GM12878 (cell line): ENCODE data around the gene LPCAT4. TPM values are rescaled to one million over a fixed set of nuclear protein-coding genes. Genes with fewer than 3 reads are reported as not detected.

ENCODE experiments used
- ATAC-seq: fragments of 200-7000 bp; cut with Tn5 transposase; 3 replicates; pipeline ENCODE4 v1.9.1; 2020; ENCODE audit warnings: mild to moderate bottlenecking, moderate library complexity
- BruUV-seq: library from RNA; stranded (reverse); fragments of 400-500 nt; replicated peaks from 2 replicates; lab custom pipeline; 2021; lab: Mats Ljungman, UMichigan
- CTCF ChIA-PET: fragments of 300-600 bp; sonication (Branson Sonifier 250); formaldehyde crosslinking; extraction: SDS; loops from one replicate; lab custom pipeline; 2021; ENCODE audit warnings: inconsistent platforms; lab: Yijun Ruan, JAX
- POLR2A ChIA-PET: fragments of 350-600 bp; formaldehyde crosslinking; extraction: SDS; loops from one replicate; lab custom pipeline; 2021; ENCODE audit warnings: inconsistent platforms; lab: Charles Lee
- RAD21 ChIA-PET: fragments of 300-600 bp; sonication (Branson Sonifier 250); formaldehyde crosslinking; loops from one replicate; lab custom pipeline; 2023; ENCODE audit warnings: antibody characterized with exemption; ENCODE audit not compliant: unreplicated experiment; lab: Charles Lee
- SMC1A ChIA-PET: fragments of 300-600 bp; sonication (Branson Sonifier 250); formaldehyde crosslinking; loops from one replicate; lab custom pipeline; 2023; ENCODE audit not compliant: unreplicated experiment, uncharacterized antibody; lab: Charles Lee
- DNase-seq: peaks from one replicate; pipeline ENCODE4 v3.0.0-alpha.2; 2011; ENCODE audit warnings: low read depth, low spot score
- FAIRE-seq: peaks from 3 replicates; lab custom pipeline; 2011; peaks lifted over from hg19 to GRCh38; lab: Jason Lieb, UNC
- H2AFZ ChIP-seq: 2 replicates; pipeline ENCODE4 v1.6.0; 2011; ENCODE audit warnings: low read depth, low read length, control low read depth; ENCODE audit not compliant: control insufficient read depth
- H3K27ac ChIP-seq: 2 replicates; pipeline ENCODE4 v1.5.1; 2011; ENCODE audit warnings: control low read depth; ENCODE audit not compliant: control insufficient read depth, insufficient read depth
- H3K27me3 ChIP-seq, 2 experiments: replicated peaks in 1 of 2; 2 replicates each; pipeline versions ENCODE4 v1.6.0 to v1.6.1; 2011; ENCODE audit warnings: low read length in 1 of 2; ENCODE audit not compliant: control insufficient read depth in 2 of 2, insufficient read depth in 2 of 2
- H3K36me3 ChIP-seq, 2 experiments: 2 replicates each; pipeline ENCODE4 v1.5.1; 2011; ENCODE audit warnings: low read length in 1 of 2; ENCODE audit not compliant: control insufficient read depth in 2 of 2, insufficient read depth in 2 of 2
- H3K4me1 ChIP-seq: 2 replicates; pipeline ENCODE4 v1.6.1; 2011; ENCODE audit warnings: mild to moderate bottlenecking, low read length, moderate library complexity, mixed read lengths; ENCODE audit not compliant: control insufficient read depth, insufficient read depth
- H3K4me2 ChIP-seq: 2 replicates; pipeline ENCODE4 v1.6.0; 2011; ENCODE audit warnings: control low read depth; ENCODE audit not compliant: control insufficient read depth, insufficient read depth
- H3K4me3 ChIP-seq: fragments of 200-600 bp; sonication (generic); 2 replicates; pipeline ENCODE4 v1.5.1; 2016
- H3K79me2 ChIP-seq: 2 replicates; pipeline ENCODE4 v1.6.0; 2011; ENCODE audit warnings: low read length; ENCODE audit not compliant: control insufficient read depth, insufficient read depth
- H3K9ac ChIP-seq: 2 replicates; pipeline ENCODE4 v1.8.0; 2011; ENCODE audit warnings: low read length, control low read depth, mixed read lengths; ENCODE audit not compliant: control insufficient read depth, insufficient read depth
- H3K9me3 ChIP-seq: replicated peaks from 3 replicates; pipeline ENCODE4 v1.5.1; 2011; ENCODE audit warnings: mild to moderate bottlenecking, low read length; ENCODE audit not compliant: control insufficient read depth, insufficient read depth
- H4K20me1 ChIP-seq: 2 replicates; pipeline ENCODE4 v1.6.0; 2011; ENCODE audit not compliant: control insufficient read depth, insufficient read depth
- ATF7 ChIP-seq: fragments of 450-650 bp; IDR thresholded peaks from 2 replicates; pipeline ENCODE4 v1.6.1; 2016; ENCODE audit warnings: low read depth, mild to moderate bottlenecking
- E2F8 ChIP-seq: fragments of 450-650 bp; IDR thresholded peaks from 2 replicates; pipeline ENCODE4 v1.6.1; 2018; ENCODE audit warnings: mild to moderate bottlenecking, low read depth, moderate library complexity; ENCODE audit not compliant: partially characterized antibody
- EED ChIP-seq: sonication (generic); IDR thresholded peaks from 2 replicates; pipeline ENCODE4 v1.6.1; 2016; ENCODE audit warnings: antibody characterized with exemption, low read depth
- ESRRA ChIP-seq: IDR thresholded peaks from 2 replicates; pipeline ENCODE4 v1.6.1; 2012; ENCODE audit warnings: mild to moderate bottlenecking, low read length, improper control_type of control experiment
- ETV6 ChIP-seq, 2 experiments: fragments of 450-650 bp in 1 of 2; IDR thresholded peaks in 1 of 2; conservative IDR thresholded peaks in 1 of 2; 2 replicates each; pipeline ENCODE4 v1.6.1; 2014; ENCODE audit warnings: antibody characterized with exemption in 1 of 2, borderline replicate concordance in 1 of 2, low read depth in 1 of 2, mild to moderate bottlenecking in 1 of 2, moderate library complexity in 1 of 2
- IKZF2 ChIP-seq, 2 experiments: fragments of 450-650 bp; IDR thresholded peaks; 2 replicates each; pipeline ENCODE4 v1.6.1; 2017; ENCODE audit warnings: mild to moderate bottlenecking in 2 of 2, moderate library complexity in 2 of 2
- MAX ChIP-seq: IDR thresholded peaks from 2 replicates; pipeline ENCODE4 v1.6.1; 2012; ENCODE audit warnings: low read depth, low read length, improper control_type of control experiment
- NFXL1 ChIP-seq: fragments of 450-650 bp; IDR thresholded peaks from 2 replicates; pipeline ENCODE4 v1.6.1; 2017; ENCODE audit warnings: antibody characterized with exemption, mild to moderate bottlenecking, borderline replicate concordance
- POU2F2 ChIP-seq: IDR thresholded peaks from 3 replicates; pipeline ENCODE4 v1.6.1; 2011; ENCODE audit warnings: low read depth, mild to moderate bottlenecking, low read length, borderline replicate concordance
- RUNX3 ChIP-seq: IDR thresholded peaks from 2 replicates; pipeline ENCODE4 v1.6.1; 2012; ENCODE audit warnings: low read length, inconsistent platforms
- SREBF1 ChIP-seq: IDR thresholded peaks from 2 replicates; pipeline ENCODE4 v1.6.1; 2012; ENCODE audit warnings: mild to moderate bottlenecking, low read length
- USF2 ChIP-seq: IDR thresholded peaks from 2 replicates; pipeline ENCODE4 v1.6.1; 2011; ENCODE audit warnings: low read depth, low read length, improper control_type of control experiment, borderline replicate concordance
- WGBS: methylation state at CpG from one replicate; pipeline ENCODE4 v1.1.6; 2016; ENCODE audit warnings: low lambda C conversion rate; ENCODE audit not compliant: insufficient replicate concordance, insufficient coverage; ENCODE audit errors: missing lambda C conversion rate; 5-methylcytosine and 5-hydroxymethylcytosine counted together
- in situ Hi-C: fragments of 300-500 bp; cut with MboI; formaldehyde crosslinking; loops from 9 replicates; pipeline ENCODE4 v1.14.3; 2018; ENCODE audit warnings: mixed read lengths
- intact Hi-C: fragments of 100-400 bp; cut with micrococcal nuclease; formaldehyde crosslinking; loops from one replicate; pipeline ENCODE4 v1.14.2; 2022; ENCODE audit not compliant: unreplicated experiment
- polyA plus RNA-seq, 11 experiments: library from polyadenylated mRNA; depleted of rRNA in 4 of 11; unstranded in 6 of 11; stranded (reverse) in 5 of 11; fragments of >200 nt; fragmentation: Nextera tagmentation in 4 of 11; fragmentation: Illumina TruSeq in 1 of 11; extraction: Ambion mirVana in 4 of 11; extraction: Trizol in 1 of 11; gene quantifications; 1 replicate in 1 of 11; 2 replicates in 10 of 11; pipeline versions ENCODE4 v1.2.1 to v1.2.3, GENCODE V29; 2011 to 2016; ENCODE audit warnings: inconsistent platforms in 2 of 11, missing spikeins in 2 of 11, low read depth in 1 of 11
- total RNA-seq, 4 experiments: library from RNA; depleted of rRNA in 3 of 4; stranded (reverse); fragments of >200 nt in 3 of 4; fragmentation: Illumina TruSeq in 1 of 4; extraction: Trizol in 1 of 4; gene quantifications; 2 replicates each; pipeline versions ENCODE4 v1.2.1 to v1.2.3, GENCODE V29; 2013 to 2021

LPCAT4 gene
- total and polyA plus RNA-seq, 10 of the 15 experiments (the other 5 are each of a cell fraction or from before 2014, with no cell fraction given): 14.4 to 57.2 (median 33.0) TPM

GRCh38 chr15:34336231-34336990 is 30.6 kb downstream of the LPCAT4 start:
- Histone ChIP-seq H3K4me2 (peak overlapping the region; percentile 100), H3K36me3 (peaks cover 0 to 5% of the 10 kb centered on the region in 2 experiments; a peak in 1 of 4 replicates), H3K4me3 (peak overlapping the region; percentile 72), H3K9ac (peak overlapping the region; percentile 89), H3K27ac (peak overlapping the region; percentile 94), H3K27me3 (no peaks in the 10 kb centered on the region), H3K79me2 (peaks cover 74% of the 10 kb centered on the region), H4K20me1 (no peaks in the 10 kb centered on the region), H3K9me3 (no peaks in the 10 kb centered on the region), H3K4me1 (peaks cover 14% of the 10 kb centered on the region), H2AFZ (peak overlapping the region; percentile 28; the same call in 1 of the 2 replicates)
- POLR2A ChIA-PET: interaction anchor here (0.6 to 4.4 kb wide), 8 partner anchors 8 to 127 kb away, joined by 3 to 37 read pairs (median 10); partner anchors contain the start of genes EMC4 and LPCAT4
- WGBS: under 1% methylated on average over 16 of the region's 16 CpGs
- intact Hi-C loops (loop anchor here (5.0 kb wide), 1 partner anchor 94 kb away; no protein-coding TSS in a partner anchor), in situ Hi-C loops (no loop called here)
- CTCF ChIA-PET: interaction anchor here (0.6 to 4.5 kb wide), 8 partner anchors 8 to 252 kb away, joined by 3 to 26 read pairs (median 6); no protein-coding TSS in a partner anchor
- RAD21 ChIA-PET: interaction anchor here (1.0 to 5.1 kb wide), 11 partner anchors 9 to 127 kb away, joined by 3 to 57 read pairs (median 4); partner anchors contain the start of gene LPCAT4
- BruUV-seq: TSS peak; percentile 34
- SMC1A ChIA-PET: interaction anchor here (0.7 to 7.9 kb wide), 9 partner anchors 10 to 95 kb away, joined by 3 to 89 read pairs (median 8); partner anchors contain the start of gene LPCAT4
- ATAC-seq (peak; percentile 32), FAIRE-seq (no peak), DNase-seq (no peak)
- TF ChIP-seq IKZF2 (IDR thresholded peaks at IDR 0.05) (peak; percentile 43 to 52; a peak in 3 of 4 replicates), USF2 (no peak), MAX (no peak), RUNX3 (peak; percentile 65), EED (0 out of 2 replicates have a peak, but pooled peaks have one; percentile 26), ESRRA (no peak), NFXL1 (no peak), ETV6 (conservative IDR thresholded peaks at IDR 0.05 in 1 of 2, IDR thresholded peaks at IDR 0.05 in 1 of 2; ENCODE audit: borderline replicate concordance in 1 of 2, low read depth in 1 of 2) (peak in 1 of 2 experiments; percentile 26; a peak in 1 of 4 replicates), ATF7 (peak; percentile 23; the same call in 1 of the 2 replicates), POU2F2 (peak; percentile 39; the same call in 1 of the 3 replicates), SREBF1 (no peak), E2F8 (no peak)
